Thyroid gland (tissue), 4 donors: ENCODE measurements around the gene SIX3.

Source experiments
- CTCF ChIP-seq, 6 experiments: fragments of 200-600 bp in 3 of 6; fragments of 450-650 bp in 3 of 6; sonication (generic) in 3 of 6; IDR thresholded peaks; one replicate each; pipeline ENCODE4 v1.5.1; 2016 to 2019; ENCODE audit warnings: antibody characterized with exemption in 6 of 6, mild to moderate bottlenecking in 2 of 6, inconsistent platforms in 1 of 6, moderate library complexity in 1 of 6
- POLR2A ChIP-seq, 2 donors: fragments of 450-650 bp; IDR thresholded peaks; one replicate each; pipeline ENCODE4 v1.6.1; 2017; ENCODE audit warnings: antibody characterized with exemption in 2 of 2, mild to moderate bottlenecking in 2 of 2, moderate library complexity in 1 of 2

- TF ChIP-seq CTCF (IDR thresholded peaks at IDR 0.05), result no peak
- no peak for TF ChIP-seq POLR2A (IDR thresholded peaks at IDR 0.05)
These were observed 15.3 kb downstream of the SIX3 start for GRCh38 chr2:44956843-44957242.
